ENCODE data around the gene DONSON.

GRCh38 chr21:33622253-33622652 is 33.8 kb upstream of the DONSON start:
- TF ChIP-seq, protein P1, sequence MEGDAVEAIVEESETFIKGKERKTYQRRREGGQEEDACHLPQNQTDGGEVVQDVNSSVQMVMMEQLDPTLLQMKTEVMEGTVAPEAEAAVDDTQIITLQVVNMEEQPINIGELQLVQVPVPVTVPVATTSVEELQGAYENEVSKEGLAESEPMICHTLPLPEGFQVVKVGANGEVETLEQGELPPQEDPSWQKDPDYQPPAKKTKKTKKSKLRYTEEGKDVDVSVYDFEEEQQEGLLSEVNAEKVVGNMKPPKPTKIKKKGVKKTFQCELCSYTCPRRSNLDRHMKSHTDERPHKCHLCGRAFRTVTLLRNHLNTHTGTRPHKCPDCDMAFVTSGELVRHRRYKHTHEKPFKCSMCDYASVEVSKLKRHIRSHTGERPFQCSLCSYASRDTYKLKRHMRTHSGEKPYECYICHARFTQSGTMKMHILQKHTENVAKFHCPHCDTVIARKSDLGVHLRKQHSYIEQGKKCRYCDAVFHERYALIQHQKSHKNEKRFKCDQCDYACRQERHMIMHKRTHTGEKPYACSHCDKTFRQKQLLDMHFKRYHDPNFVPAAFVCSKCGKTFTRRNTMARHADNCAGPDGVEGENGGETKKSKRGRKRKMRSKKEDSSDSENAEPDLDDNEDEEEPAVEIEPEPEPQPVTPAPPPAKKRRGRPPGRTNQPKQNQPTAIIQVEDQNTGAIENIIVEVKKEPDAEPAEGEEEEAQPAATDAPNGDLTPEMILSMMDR (IDR thresholded peaks at IDR 0.05) = no peak
- TF ChIP-seq POLR2A (IDR thresholded peaks at IDR 0.05) = no peak

Data from esophagus squamous epithelium (tissue), 4 donors.